DMS153 (cell line): ENCODE results near the gene RIT2.

Source experiments
- DNase-seq: peaks from one replicate; lab custom pipeline; 2025; lab: John Stamatoyannopoulos, UW

Gene RIT2

DNA sequence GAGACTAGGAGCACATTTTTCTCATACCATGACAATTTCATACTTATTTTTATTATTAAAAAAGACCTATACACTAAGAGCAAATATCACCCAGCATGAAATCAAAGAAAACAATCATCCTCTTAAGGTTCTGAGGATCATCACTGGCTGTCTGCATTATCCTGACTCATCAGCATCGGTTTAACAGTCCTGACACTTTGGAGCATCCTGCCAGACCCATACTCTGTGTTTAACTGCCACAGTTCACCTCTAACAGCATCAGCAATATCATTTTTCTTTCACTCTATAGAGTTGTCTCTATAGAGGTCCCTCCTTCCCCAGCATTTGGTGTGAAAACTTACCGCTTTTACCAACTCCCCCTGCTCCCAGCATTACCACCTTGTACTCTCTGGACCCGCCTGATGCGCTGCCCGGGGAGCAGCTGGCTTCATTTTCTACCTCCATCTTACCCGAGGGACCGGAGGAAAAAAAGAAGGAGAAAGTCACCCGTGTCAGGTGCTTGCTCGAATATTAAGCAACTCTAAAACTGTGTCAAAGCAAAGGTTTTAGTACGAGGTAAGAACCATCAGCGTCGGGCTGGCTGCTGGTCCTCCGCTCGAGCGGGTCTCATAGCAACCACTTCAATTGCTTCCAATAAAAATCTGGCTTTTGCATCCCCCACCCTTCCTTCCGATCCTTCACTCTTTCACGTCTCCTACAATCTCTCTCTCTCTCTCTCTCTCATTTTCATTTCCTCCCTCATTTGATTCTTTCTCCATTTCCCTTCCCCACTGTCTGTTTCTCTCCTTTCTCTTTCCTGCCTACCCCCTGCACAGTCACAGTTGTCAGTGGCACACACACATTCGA, at the start of gene RIT2:
Gene RIT2, minus strand, starts transcription at position 610 of the 846 bp plus-strand sequence.
- DNase-seq = no peak

DNA sequence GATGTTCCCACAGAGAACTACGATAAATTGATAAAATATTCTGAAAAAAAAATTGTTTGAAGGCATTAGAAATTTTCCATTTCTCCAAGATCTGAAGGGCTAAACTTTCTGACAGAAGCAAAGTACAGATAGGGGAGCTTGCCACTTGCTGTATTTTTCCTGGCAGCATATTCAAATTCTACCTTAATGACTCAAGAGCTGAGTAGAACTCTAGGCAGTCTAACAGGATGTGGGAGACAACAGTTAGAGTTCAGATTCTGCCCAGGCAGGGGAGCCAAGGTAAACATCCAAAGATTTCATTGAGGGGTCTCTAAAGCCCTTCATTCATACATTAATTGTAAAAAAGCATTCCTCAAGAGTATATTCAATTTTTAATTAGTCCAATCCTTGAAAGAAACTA, 46.0 kb upstream of the RIT2 start:
- no peak for DNase-seq

DNA sequence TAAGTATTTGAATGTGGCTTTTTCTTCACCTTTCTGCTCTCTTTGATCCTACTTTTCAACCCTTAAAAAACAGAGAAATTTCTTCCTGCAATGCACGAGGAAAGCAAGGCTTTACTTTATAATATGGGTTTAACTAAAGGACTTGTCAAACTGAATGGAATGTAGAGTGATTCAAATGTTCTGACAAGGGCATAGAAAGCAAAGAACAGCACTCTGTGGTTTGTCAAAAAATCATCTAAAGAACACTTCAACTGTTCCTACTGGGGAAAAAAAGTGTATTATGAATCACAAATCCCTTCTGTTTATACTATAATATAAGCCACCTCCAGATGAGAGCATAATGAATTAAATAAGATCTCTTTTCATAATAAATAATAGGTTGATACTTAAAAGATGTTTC, 45.0 kb upstream of the RIT2 start:
- no peak for DNase-seq

DNA sequence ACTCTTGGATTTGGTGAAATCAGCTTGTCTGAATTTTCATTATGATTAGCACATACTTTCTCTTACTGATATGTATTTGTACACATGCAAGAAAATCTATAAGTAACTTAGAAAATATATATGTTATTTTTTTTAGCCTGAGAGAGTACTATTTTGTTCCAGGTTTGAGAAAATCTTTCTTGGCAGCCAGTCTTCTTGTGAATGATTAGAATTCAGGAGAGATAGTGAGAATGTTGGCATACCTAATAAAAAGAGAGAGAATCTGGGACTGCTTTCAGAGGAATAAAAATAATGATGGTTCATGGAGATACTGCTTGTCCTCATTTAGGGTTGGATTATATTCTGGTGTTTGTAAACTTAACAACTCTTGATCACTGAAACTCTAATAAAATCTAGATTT, 44.4 kb upstream of the RIT2 start:
- no peak for DNase-seq

DNA sequence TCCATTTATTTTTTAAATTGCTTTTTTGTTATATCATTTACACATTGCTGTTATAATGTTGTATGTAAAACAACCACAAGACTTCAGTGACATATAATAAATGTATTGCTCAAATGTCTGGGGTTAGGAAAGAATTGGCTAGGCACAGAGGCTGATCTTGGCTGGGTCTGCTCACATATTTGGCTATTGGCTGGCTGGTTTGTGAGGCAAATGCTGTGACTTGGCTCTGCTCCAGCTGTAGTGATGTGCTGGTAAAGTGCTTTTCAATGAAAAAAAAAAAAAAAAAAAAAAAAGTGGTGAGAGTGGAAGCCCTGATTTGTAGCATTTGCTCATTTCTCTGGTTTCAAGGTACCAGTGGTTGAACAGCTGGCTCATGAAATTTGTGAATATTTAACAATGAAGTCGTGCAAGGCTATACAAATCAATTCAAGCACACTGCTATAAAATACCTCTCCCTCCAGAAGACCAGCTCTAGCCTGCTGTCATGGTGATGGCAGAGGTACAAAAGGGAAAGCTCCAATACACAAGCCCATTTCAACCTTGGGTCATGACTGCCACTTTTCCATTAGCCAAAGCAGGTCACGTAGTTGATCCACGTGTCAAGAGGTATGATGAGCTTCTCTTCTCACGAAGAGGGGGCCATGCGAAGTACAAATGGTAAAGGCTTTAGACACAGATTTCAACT, 43.7 kb upstream of the RIT2 start:
- DNase-seq = no peak

DNA sequence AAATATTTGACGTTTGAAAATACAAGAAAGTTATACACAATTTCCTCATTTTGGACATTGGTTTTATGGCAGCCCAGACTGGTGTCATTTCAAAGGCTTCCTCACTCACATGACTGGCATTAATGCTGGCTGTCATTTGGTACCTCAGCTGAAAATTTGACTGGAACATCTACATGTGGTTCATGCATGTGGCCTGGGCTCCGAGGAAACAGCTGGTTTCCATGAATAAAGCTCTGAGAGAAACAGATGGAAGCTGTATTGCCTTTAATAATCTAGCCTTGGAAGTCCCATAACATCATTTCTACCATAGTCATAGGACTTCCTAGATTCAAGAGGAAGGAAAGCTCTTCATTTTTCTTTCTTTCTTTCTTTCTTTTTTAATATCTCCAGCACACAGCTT, 42.9 kb upstream of the RIT2 start:
- no peak for DNase-seq

DNA sequence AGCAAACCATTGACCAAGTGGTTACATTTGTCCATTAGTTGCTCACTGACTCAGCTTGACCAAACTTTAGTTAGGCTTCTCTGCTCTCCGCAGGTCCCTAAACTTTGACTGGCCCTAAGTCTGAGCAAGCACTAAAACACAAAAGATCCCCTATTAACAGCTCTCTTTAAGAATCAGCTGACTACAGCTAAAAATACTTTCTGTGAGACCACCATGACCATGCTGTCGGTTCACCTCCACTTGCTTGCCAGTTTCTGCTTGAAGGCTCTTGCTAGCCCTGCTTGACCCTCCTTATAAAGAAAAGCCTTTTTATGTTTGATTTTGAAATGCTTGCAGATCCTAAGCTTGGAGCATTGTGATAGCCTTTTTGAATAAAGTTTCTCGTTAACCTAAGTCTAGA, 40.4 kb upstream of the RIT2 start:
- DNase-seq = no peak

DNA sequence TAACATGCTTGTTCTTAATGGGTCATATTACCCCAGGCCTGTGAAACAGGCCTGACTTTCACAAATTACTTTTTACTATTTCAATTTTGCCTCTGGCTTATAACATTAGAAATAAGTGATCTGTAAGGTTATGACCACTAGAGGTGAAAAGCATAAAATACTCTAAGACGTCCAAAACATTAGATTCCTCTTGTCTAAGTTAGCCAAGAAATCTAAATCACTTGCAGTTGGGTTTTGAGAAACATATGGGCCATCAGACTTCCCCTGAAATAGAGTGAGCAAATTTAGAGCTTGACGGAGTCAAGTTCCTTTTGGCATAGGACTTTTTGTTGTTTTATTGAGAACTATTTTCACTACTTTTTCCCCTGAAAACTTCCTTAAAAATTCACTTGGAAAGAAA, 32.7 kb upstream of the RIT2 start:
- DNase-seq = no peak

DNA sequence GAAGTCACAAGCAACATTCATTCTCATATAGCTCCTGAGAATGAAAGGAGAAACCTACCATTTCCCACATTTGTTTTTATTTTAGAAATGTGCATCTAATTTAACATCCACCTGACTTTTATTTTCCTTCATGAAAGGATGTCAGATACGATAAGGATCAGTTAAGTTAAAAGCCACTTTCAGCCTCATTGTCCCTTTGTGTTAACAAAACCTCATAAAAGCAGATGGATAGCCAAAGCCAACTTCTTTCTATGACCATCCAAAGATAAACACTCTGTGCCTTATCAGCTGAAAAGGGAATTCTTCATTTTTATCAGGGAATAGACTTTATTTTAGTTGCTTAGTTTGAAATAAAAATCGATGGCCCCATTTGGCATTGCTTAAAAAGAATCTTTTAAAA, 25.7 kb upstream of the RIT2 start:
- peak; percentile 13 for DNase-seq

DNA sequence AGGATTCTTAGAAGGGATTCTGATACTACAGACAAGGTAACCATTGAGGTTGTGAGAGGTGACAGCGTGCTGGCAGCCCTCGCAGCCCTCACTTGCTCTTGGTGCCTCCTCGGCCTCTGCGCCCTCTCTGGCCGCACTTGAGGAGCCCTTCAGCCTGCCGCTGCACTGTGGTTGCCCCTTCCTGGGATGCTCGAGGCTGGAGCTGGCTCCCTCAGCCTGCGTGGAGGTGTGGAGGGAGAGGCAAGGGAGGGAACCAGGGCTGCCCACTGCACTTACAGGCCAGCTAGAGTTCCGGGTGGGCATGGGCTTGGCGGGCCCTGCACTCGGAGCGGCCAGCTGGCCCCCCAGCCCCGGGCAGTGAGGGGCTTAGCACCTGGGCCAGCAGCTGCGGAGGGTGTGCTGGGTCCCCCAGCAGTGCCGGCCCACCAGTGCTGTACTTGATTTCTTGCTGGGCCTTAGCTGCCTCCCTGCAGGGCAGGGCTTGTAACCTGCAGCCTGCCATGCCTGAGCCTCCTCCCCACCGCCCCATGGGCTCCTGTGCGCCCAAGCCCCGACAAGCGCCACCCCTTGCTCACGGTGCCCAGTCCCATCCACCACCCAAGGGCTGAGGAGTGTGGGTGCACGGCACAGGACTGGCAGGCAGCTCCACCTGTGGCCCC, 23.9 kb upstream of the RIT2 start:
- DNase-seq = no peak

DNA sequence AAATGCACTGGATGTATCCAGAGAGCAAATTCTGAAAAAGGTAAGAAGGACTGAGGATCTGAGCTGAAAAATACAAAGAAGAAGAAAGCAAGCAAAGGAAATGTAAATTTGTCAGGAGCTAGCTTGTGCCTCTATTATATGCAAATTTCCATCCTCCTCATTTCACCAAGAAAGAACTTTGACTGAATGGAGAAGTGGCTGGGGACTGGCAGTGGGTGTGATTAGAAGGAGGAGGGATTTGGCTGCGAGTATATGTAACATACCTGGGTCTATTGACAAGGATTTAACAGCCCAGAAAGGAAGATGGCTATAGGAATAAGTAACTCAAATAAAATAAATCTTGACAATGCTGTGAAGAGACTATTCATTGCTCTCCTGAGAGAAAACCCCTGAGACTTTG, 19.4 kb upstream of the RIT2 start:
- DNase-seq = no peak

DNA sequence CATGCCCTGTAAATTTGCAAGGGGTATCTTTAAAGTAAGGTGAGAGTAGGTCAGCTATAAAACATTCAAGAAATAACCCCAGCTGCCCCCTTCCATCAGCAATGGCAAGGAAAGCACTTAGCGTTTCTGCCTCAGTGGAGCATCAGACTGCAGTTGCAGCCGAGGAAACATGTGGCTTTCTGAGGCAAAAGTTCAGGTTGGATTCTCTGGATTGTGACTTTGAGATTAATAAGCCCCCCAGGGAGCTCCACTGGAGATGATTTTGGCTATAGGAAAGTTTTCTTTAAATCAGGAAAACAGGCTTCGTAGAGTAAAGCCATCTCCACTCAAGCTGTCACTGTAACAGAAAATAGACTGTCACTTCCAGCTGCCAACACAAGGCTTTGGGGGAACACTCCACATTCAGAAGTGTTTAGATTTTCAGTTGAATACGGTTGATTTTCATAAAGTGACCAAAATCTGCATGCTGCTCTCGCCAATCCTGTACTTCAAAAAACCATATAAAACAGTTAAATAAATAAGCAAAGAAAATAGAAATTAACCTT, 15.3 kb upstream of the RIT2 start:
- no peak for DNase-seq

DNA sequence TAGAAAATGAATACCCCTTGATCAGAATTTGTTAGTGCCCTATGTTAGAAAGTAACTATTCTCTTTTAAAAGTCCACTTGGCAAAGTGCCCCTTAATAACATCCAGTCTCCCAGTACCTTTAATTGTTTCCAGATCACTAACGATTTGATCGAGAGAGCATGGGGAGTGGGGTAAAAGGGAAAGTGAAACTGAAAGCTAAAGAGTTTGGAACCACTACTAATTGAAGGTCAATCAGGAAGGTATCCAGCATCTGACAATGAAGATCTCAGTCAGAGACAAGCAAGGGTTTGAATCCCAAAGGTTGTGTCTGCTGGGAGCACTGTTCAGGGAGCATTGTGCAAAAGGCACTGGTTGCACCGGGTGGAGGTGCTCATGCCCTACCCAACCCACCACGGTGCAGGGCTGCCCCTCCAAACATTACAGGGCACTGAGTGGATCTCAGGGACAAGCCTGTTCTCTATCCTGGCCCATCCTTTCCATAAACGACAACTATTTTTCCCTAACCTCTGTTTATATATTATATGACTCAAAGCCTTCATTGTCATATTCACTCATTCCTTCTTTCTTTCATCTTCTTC, 14.6 kb upstream of the RIT2 start:
- peak; percentile 26 for DNase-seq

DNA sequence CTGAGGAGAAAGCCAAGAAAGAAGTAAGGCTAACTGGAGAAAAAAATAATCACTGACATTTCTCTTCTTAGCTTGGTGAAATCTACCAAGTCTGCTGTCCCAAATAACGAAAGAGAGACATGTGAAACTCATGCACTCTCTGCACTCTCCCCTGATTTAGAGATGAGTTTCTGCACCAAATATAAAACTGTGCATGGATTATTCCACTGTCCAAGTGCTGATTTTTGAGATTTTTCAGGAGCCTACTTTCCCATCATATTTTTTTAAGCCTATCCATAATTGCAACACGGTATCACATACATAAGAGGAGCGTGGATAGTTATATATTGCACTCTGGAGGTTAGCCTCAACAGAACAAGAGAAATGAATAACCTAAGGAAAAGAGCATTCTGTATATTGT, 10.0 kb upstream of the RIT2 start:
- DNase-seq = no peak

DNA sequence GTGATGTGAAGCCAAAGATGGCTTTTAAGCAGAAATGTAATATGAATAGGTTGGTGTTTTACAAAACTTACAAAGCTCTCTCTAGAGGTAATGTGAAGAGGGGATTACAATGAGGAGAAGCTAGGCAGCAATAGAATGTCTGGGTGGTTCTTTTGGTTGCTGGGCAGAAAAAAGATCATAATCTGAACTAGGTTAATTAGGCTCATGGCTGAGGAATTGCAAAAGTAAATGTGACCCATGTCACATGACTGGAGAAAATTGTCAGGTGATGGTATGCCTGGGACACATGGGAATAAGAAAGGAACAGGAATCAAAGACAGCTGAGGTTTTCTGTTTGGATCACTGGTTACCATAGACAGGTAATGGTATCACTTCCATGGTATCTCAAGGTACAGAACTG, 7.5 kb upstream of the RIT2 start:
- no peak for DNase-seq

DNA sequence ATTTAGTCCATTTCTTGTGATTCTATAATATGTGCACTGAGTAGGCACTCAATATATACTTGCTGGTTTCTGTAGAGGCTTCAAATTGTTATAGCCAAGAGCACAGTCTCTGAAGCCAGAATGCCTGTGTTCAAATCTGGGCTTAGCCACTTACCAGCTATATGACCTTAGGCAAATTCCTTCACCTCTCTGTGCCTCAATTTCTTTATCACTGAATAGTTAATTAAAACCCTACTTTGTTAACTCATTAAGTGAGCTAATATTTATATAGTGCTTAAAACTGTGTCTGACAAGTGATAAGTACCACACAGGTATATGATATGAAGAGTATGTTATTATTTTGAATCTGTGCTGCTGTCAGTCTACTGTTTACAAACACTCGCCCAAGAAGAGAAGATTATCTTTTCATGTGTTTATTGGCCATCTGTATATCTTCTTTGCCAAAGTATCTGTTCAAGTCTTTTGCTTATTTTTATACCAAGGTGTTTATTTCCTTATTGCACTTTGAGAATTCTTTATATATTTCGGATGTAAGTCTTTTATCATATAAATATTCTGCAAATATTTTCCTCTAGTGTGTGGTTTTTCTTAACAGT, 1.3 kb upstream of the RIT2 start:
- DNase-seq = no peak

DNA sequence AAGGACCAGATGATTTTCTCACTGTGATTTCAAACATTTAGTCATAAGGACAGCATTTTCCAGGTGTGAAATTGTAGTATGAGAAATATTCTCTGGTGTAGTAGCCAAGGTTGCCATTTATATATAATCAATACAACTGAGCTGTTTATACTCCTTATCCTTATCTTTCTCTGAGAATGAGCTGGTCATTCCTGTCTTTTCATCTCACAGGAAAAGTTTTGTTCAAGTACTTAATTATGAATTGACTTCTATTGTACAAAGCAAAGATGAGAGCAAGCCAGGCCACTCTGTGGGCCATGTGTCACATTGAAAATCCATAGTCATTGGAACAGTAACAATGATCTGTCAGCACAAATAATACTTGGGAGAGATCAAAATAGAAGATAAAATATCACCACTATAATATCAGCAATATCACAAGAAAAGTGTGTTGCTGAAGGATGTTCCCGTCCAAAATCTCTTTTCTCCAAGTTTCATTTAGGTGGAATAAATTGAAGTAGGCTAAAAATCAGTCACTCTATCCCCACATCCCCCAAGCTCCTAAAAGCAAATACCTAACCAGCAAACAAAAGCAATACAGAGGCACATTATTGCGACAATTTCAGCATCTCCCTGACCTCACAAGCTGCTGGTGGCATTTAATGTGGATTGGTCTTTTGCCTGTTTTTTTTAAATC, 2.1 kb downstream of the RIT2 start:
- no peak for DNase-seq

DNA sequence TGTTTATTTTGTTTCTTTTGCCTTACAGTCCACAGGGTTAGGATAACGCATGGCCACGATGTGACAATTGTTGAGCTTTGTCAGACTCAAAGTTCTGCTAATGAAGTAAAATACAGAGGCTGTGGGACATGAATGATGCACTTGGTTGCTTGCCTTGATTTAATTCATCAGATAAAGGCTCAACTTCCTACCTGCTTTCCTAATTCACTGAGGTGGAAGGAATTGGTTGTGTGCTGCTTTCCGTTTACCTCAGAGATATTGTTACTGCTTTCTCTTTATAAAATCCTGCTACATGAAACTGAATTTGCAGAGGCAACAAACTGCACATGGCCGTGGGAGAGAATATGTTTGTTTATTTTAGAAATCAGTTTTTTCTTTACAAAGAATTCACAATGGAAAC, 6.6 kb downstream of the RIT2 start:
- no peak for DNase-seq

DNA sequence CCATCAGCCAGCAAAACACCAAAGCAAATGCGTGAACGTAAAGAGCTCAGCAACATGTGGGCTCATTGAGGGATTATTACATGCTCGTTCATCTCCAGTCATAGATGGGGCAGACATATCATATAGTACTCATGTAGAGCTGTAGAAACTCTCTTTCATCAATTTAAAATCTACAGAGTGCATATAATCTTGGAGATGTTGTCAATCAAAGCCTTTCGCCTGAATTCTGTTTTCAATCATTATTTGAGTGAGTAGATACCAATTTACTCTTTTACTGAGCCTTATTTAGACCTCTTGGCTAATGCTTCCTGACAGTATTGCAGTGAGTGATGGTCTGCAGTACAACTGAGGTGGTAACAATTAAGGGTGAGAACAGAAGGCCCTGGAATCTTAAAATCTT, 7.0 kb downstream of the RIT2 start:
- DNase-seq = no peak

DNA sequence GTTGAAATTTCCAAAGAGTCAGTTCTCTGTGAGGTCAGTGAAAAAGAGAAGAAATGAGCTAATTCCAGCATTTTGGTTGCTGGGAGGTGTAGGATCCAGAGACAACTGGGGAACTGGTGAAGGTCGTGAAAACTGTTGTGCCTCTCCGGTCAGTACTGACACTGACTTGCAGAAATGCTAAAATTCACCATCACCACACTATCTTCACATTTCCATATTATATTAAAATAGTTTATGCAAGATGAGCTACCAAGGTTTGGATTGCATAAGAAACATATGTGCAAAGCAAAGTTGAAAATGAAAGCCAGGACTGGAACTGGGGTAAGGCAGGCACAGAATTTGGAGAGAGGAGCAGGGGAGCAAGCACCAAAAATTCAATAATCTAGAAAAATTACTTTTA, 21.8 kb downstream of the RIT2 start:
- DNase-seq = no peak

DNA sequence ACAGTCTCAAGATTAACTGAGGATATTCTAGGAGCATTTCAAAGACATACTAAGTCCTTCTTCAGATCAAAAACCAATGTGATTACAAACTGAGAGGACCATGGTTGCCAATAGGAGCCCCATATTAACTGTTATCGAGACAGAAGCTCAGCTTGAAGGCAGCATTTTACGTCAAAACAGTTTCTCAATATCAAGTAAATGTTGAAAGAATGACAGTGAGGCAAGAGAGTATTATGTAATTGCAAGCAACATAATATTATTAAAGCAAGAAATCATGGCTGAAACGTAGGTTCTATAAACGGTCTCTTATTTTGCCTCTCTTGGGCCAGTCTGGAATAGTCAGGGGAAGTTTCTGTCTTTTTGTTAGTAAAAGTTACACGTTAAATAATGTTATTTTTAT, 22.9 kb downstream of the RIT2 start:
- DNase-seq = no peak

DNA sequence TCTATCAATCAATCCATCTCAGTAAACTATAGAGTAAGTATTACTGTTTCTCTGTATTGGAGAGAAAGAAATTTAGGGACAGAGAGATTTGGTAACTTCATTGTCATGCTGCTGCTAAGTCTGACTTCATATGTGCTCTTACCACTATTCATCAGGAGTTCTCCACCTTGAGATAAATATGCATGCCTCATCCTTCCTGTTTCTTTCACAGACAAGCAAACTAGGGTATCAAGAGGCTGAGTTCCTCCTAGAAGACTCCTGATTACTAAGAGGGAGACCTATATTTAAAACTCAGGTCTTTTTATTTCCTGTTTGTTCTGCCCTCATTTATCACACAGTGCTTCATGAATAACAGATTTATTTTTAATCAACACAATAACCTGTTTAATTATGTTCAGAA, 34.1 kb downstream of the RIT2 start:
- no peak for DNase-seq
